Effector memory CD8-positive, alpha-beta T cell (primary cell): ENCODE measurements around the gene SGCE.

Experiments used
- ATAC-seq: fragments of 150-1000 bp; cut with Tn5 transposase; replicated peaks from 2 replicates; pipeline ENCODE4 v1.10.0; 2021; ENCODE audit warnings: mild to moderate bottlenecking, moderate library complexity
- DNase-seq, 3 experiments: peaks; one replicate each; pipeline ENCODE4 v3.0.0; 2021
- H3K27ac Mint-ChIP-seq, 2 donors: one replicate each; pipeline ENCODE4 v1.8.0; 2022; ENCODE audit warnings: mild to moderate bottlenecking in 2 of 2, mixed read lengths in 2 of 2, moderate library complexity in 2 of 2
- H3K27me3 Mint-ChIP-seq, 2 donors: one replicate each; pipeline ENCODE4 v1.8.0; 2022; ENCODE audit warnings: mixed read lengths in 2 of 2
- H3K36me3 Mint-ChIP-seq: one replicate; pipeline ENCODE4 v1.8.0; 2022; ENCODE audit warnings: mild to moderate bottlenecking, moderate library complexity, mixed read lengths; ENCODE audit not compliant: insufficient read depth
- H3K4me1 Mint-ChIP-seq, 2 donors: one replicate each; pipeline ENCODE4 v1.8.0; 2022; ENCODE audit warnings: low read depth in 2 of 2, mixed read lengths in 2 of 2
- H3K4me3 Mint-ChIP-seq, 2 donors: one replicate each; pipeline ENCODE4 v1.8.0; 2022; ENCODE audit warnings: mild to moderate bottlenecking in 2 of 2, mixed read lengths in 2 of 2, moderate library complexity in 2 of 2
- H3K9me3 Mint-ChIP-seq, 2 donors: one replicate each; pipeline ENCODE4 v1.8.0; 2022; ENCODE audit warnings: mixed read lengths in 2 of 2

The SGCE gene

GRCh38 chr7:94565247-94565894 lies 90.6 kb downstream of the SGCE start:
- no peaks in the 10 kb centered on the region for H3K27me3 Mint-ChIP-seq
- ATAC-seq = no peak

GRCh38 chr7:94562525-94562924 lies 93.4 kb downstream of the SGCE start:
- no peaks in the 10 kb centered on the region for H3K9me3 Mint-ChIP-seq
- H3K4me3 Mint-ChIP-seq = no peak overlapping the region
- no peaks in the 10 kb centered on the region for H3K36me3 Mint-ChIP-seq
- H3K27me3 Mint-ChIP-seq = no peaks in the 10 kb centered on the region
- no peaks in the 10 kb centered on the region for H3K4me1 Mint-ChIP-seq
- no peak overlapping the region for H3K27ac Mint-ChIP-seq
- DNase-seq (no peak), ATAC-seq (no peak)

More at GRCh38 chr7:94565247-94565894, 90.6 kb downstream of the SGCE start:
- H3K36me3 Mint-ChIP-seq = no peaks in the 10 kb centered on the region
- H3K4me1 Mint-ChIP-seq = no peaks in the 10 kb centered on the region
- no peak overlapping the region for H3K27ac Mint-ChIP-seq
- DNase-seq = no peak
- H3K9me3 Mint-ChIP-seq = no peaks in the 10 kb centered on the region
- no peak overlapping the region for H3K4me3 Mint-ChIP-seq

- Mint-ChIP-seq H3K27me3 (no peaks in the 10 kb centered on the region), H3K27ac (no peak overlapping the region), H3K36me3 (no peaks in the 10 kb centered on the region), H3K4me1 (no peaks in the 10 kb centered on the region), H3K9me3 (no peaks in the 10 kb centered on the region), H3K4me3 (no peak overlapping the region)
- DNase-seq (no peak), ATAC-seq (no peak)
Observed at GRCh38 chr7:94561841-94562514, 94.0 kb downstream of the SGCE start.

- Mint-ChIP-seq H3K4me1 (no peaks in the 10 kb centered on the region), H3K36me3 (peaks cover 5% of the 10 kb centered on the region)
Observed at GRCh38 chr7:94559972-94560371, 96.0 kb downstream of the SGCE start.

GRCh38 chr7:94557215-94557614 lies 98.7 kb downstream of the SGCE start:
- Mint-ChIP-seq H3K4me1 (no peaks in the 10 kb centered on the region), H3K27ac (peak overlapping the region in 1 of 2 donors; percentile 35), H3K4me3 (no peak overlapping the region), H3K36me3 (peaks cover 17% of the 10 kb centered on the region), H3K27me3 (no peaks in the 10 kb centered on the region), H3K9me3 (no peaks in the 10 kb centered on the region)
- ATAC-seq (no peak), DNase-seq (no peak)

More at GRCh38 chr7:94559972-94560371, 96.0 kb downstream of the SGCE start:
- Mint-ChIP-seq H3K27me3 (no peaks in the 10 kb centered on the region), H3K27ac (no peak overlapping the region), H3K4me3 (no peak overlapping the region), H3K9me3 (no peaks in the 10 kb centered on the region)
- ATAC-seq (no peak), DNase-seq (no peak)

- H3K36me3 Mint-ChIP-seq = peaks cover 19% of the 10 kb centered on the region
- H3K9me3 Mint-ChIP-seq = no peaks in the 10 kb centered on the region
- ATAC-seq = no peak
Observed at GRCh38 chr7:94556028-94556427, 99.9 kb downstream of the SGCE start.

GRCh38 chr7:94547126-94547525 lies 108.8 kb downstream of the SGCE start:
- H3K27me3 Mint-ChIP-seq = no peaks in the 10 kb centered on the region
- no peak overlapping the region for H3K4me3 Mint-ChIP-seq
- ATAC-seq (no peak), DNase-seq (no peak)
- H3K4me1 Mint-ChIP-seq = no peaks in the 10 kb centered on the region
- H3K36me3 Mint-ChIP-seq = peaks cover 25% of the 10 kb centered on the region
- no peak overlapping the region for H3K27ac Mint-ChIP-seq
- no peaks in the 10 kb centered on the region for H3K9me3 Mint-ChIP-seq

More at GRCh38 chr7:94556028-94556427, 99.9 kb downstream of the SGCE start:
- Mint-ChIP-seq H3K27me3 (no peaks in the 10 kb centered on the region), H3K4me3 (no peak overlapping the region), H3K4me1 (no peaks in the 10 kb centered on the region), H3K27ac (no peak overlapping the region)
- DNase-seq = no peak

GRCh38 chr7:94540428-94540827 lies 115.5 kb downstream of the SGCE start:
- Mint-ChIP-seq H3K4me1 (no peaks in the 10 kb centered on the region), H3K4me3 (no peak overlapping the region), H3K9me3 (no peaks in the 10 kb centered on the region), H3K27ac (no peak overlapping the region), H3K36me3 (peaks cover 42% of the 10 kb centered on the region), H3K27me3 (no peaks in the 10 kb centered on the region)
- ATAC-seq = no peak
- DNase-seq = no peak
